ENCODE data around the gene SCAI.

GRCh38 chr9:124911766-124912165 lies 231.6 kb downstream of the SCAI start:
- TF ChIP-seq POLR2A (IDR thresholded peaks at IDR 0.05): no peak
- TF ChIP-seq, protein P1, sequence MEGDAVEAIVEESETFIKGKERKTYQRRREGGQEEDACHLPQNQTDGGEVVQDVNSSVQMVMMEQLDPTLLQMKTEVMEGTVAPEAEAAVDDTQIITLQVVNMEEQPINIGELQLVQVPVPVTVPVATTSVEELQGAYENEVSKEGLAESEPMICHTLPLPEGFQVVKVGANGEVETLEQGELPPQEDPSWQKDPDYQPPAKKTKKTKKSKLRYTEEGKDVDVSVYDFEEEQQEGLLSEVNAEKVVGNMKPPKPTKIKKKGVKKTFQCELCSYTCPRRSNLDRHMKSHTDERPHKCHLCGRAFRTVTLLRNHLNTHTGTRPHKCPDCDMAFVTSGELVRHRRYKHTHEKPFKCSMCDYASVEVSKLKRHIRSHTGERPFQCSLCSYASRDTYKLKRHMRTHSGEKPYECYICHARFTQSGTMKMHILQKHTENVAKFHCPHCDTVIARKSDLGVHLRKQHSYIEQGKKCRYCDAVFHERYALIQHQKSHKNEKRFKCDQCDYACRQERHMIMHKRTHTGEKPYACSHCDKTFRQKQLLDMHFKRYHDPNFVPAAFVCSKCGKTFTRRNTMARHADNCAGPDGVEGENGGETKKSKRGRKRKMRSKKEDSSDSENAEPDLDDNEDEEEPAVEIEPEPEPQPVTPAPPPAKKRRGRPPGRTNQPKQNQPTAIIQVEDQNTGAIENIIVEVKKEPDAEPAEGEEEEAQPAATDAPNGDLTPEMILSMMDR (IDR thresholded peaks at IDR 0.05): no peak
